Stimulated activated CD8-positive, alpha-beta memory T cell treated with anti-CD3 and anti-CD28 coated beads, Interleukin-7, amount 100 ng/mL, for 4 hours (primary cell): ENCODE results near the gene ARHGAP15.

Experiments used
- DNase-seq, 2 donors: peaks; one replicate each; pipeline ENCODE4 v3.0.0-alpha.2; 2020; ENCODE audit warnings: low read depth in 2 of 2

The ARHGAP15 gene

GRCh38 chr2:143344780-143345179 is 215.6 kb downstream of the ARHGAP15 start:
- DNase-seq, result no peak

- DNase-seq, result no peak
Observed at GRCh38 chr2:143345887-143346787, 216.9 kb downstream of the ARHGAP15 start.

GRCh38 chr2:143347271-143347695 is 218.1 kb downstream of the ARHGAP15 start:
- DNase-seq, result no peak

GRCh38 chr2:143347901-143348414 is 218.7 kb downstream of the ARHGAP15 start:
- DNase-seq, result no peak

GRCh38 chr2:143354050-143354750 is 225.0 kb downstream of the ARHGAP15 start:
- no peak for DNase-seq

- no peak for DNase-seq
Observed at GRCh38 chr2:143355870-143356269, 226.7 kb downstream of the ARHGAP15 start.

GRCh38 chr2:143356336-143356735 is 227.1 kb downstream of the ARHGAP15 start:
- DNase-seq, result no peak

- DNase-seq, result no peak
Observed at GRCh38 chr2:143356736-143357446, 227.7 kb downstream of the ARHGAP15 start.

GRCh38 chr2:143357966-143358365 is 228.7 kb downstream of the ARHGAP15 start:
- DNase-seq, result no peak

- no peak for DNase-seq
Observed at GRCh38 chr2:143361346-143361745, 232.1 kb downstream of the ARHGAP15 start.

GRCh38 chr2:143371616-143372015 is 242.4 kb downstream of the ARHGAP15 start:
- no peak for DNase-seq

GRCh38 chr2:143375384-143375880 is 246.2 kb downstream of the ARHGAP15 start:
- DNase-seq, result no peak

- DNase-seq, result no peak
Observed at GRCh38 chr2:143378996-143379395, 249.8 kb downstream of the ARHGAP15 start.

GRCh38 chr2:143379955-143380354 is 250.7 kb downstream of the ARHGAP15 start:
- no peak for DNase-seq

GRCh38 chr2:143382573-143382972 is 253.4 kb downstream of the ARHGAP15 start:
- no peak for DNase-seq

- no peak for DNase-seq
Observed at GRCh38 chr2:143383016-143383415, 253.8 kb downstream of the ARHGAP15 start.

GRCh38 chr2:143384111-143384510 is 254.9 kb downstream of the ARHGAP15 start:
- no peak for DNase-seq

GRCh38 chr2:143390171-143390570 is 261.0 kb downstream of the ARHGAP15 start:
- no peak for DNase-seq

- DNase-seq, result no peak
Observed at GRCh38 chr2:143392358-143392757, 263.1 kb downstream of the ARHGAP15 start.

- no peak for DNase-seq
Observed at GRCh38 chr2:143394062-143394461, 264.8 kb downstream of the ARHGAP15 start.

- no peak for DNase-seq
Observed at GRCh38 chr2:143397884-143398614, 268.8 kb downstream of the ARHGAP15 start.
